T-cell (primary cell): ENCODE data around the gene RBL1. TPM values are rescaled to one million over a fixed set of nuclear protein-coding genes. Genes with fewer than 3 reads are reported as not detected.

ENCODE experiments used
- ATAC-seq, 4 experiments: fragments of 200-7000 bp in 3 of 4; fragments of 150-1000 bp in 1 of 4; cut with Tn5 transposase; replicated peaks in 1 of 4; 1 replicate in 3 of 4; 2 replicates in 1 of 4; pipeline ENCODE4 v1.10.0; 2021; ENCODE audit warnings: moderate library complexity in 3 of 4, mild to moderate bottlenecking in 2 of 4, moderate number of reproducible peaks in 1 of 4
- CTCF ChIA-PET, 2 donors: fragments of 300-600 bp; sonication (Branson Sonifier 250); formaldehyde crosslinking; loops; one replicate each; lab custom pipeline; 2022; ENCODE audit warnings: antibody characterized with exemption in 2 of 2; lab: Charles Lee
- POLR2A ChIA-PET, 2 donors: fragments of 300-600 bp; sonication (Branson Sonifier 250); formaldehyde crosslinking; loops; one replicate each; lab custom pipeline; 2022; ENCODE audit warnings: antibody characterized with exemption in 2 of 2; lab: Charles Lee
- DNase-seq, 35 experiments: peaks; one replicate each; pipeline versions ENCODE4 v3.0.0 to v3.0.0-alpha.2; 2013 to 2023
- H3K27ac ChIP-seq: one replicate; pipeline ENCODE4 v1.5.1; 2013; ENCODE audit warnings: low read length
- H3K27me3 ChIP-seq, 2 experiments: replicated peaks in 1 of 2; 1 replicate in 1 of 2; 2 replicates in 1 of 2; pipeline versions ENCODE4 v1.6.1 to v1.7.0; 2013; ENCODE audit warnings: low read length in 1 of 2, mixed read lengths in 1 of 2; ENCODE audit not compliant: control insufficient read depth in 2 of 2, insufficient read depth in 2 of 2; ENCODE audit errors: extremely low read depth in 1 of 2
- H3K36me3 ChIP-seq, 2 donors: 1 replicate in 1 of 2; 2 replicates in 1 of 2; pipeline versions ENCODE4 v1.6.1 to v1.7.0; 2013; ENCODE audit warnings: low read length in 1 of 2; ENCODE audit not compliant: control insufficient read depth in 2 of 2, insufficient read depth in 1 of 2; ENCODE audit errors: extremely low read depth in 1 of 2
- H3K4me1 ChIP-seq, 2 experiments: 1 replicate in 1 of 2; 2 replicates in 1 of 2; pipeline versions ENCODE4 v1.6.1 to v1.7.0; 2013; ENCODE audit warnings: low read length in 2 of 2, mixed read lengths in 1 of 2; ENCODE audit not compliant: insufficient read depth in 2 of 2, control insufficient read depth in 1 of 2; ENCODE audit errors: extremely low read depth in 1 of 2
- H3K4me3 ChIP-seq, 2 donors: 1 replicate in 1 of 2; 2 replicates in 1 of 2; pipeline versions ENCODE4 v1.5.1 to v1.7.0; 2013; ENCODE audit warnings: mild to moderate bottlenecking in 2 of 2, low read length in 1 of 2, moderate library complexity in 1 of 2; ENCODE audit not compliant: control insufficient read depth in 1 of 2; ENCODE audit errors: extremely low read depth in 1 of 2
- H3K9me3 ChIP-seq: 2 replicates; pipeline ENCODE4 v1.7.0; 2013
- H3K27ac Mint-ChIP-seq, 2 donors: one replicate each; pipeline ENCODE4 v1.8.0; 2020 to 2021; ENCODE audit warnings: mild to moderate bottlenecking in 2 of 2, mixed read lengths in 2 of 2
- H3K27me3 Mint-ChIP-seq, 2 donors: one replicate each; pipeline ENCODE4 v1.8.0; 2021 to 2022; ENCODE audit warnings: mixed read lengths in 2 of 2
- H3K36me3 Mint-ChIP-seq: one replicate; pipeline ENCODE4 v1.8.0; 2021; ENCODE audit warnings: mixed read lengths
- H3K4me1 Mint-ChIP-seq, 3 donors: one replicate each; pipeline ENCODE4 v1.8.0; 2020 to 2022; ENCODE audit warnings: mixed read lengths in 3 of 3, mild to moderate bottlenecking in 1 of 3
- H3K4me3 Mint-ChIP-seq, 3 donors: one replicate each; pipeline ENCODE4 v1.8.0; 2020 to 2022; ENCODE audit warnings: mild to moderate bottlenecking in 3 of 3, mixed read lengths in 3 of 3, moderate library complexity in 3 of 3
- H3K9me3 Mint-ChIP-seq, 3 donors: one replicate each; pipeline ENCODE4 v1.8.0; 2020 to 2022; ENCODE audit warnings: mixed read lengths in 3 of 3
- WGBS: methylation state at CpG from one replicate; pipeline ENCODE4 v1.1.5; 2013; ENCODE audit warnings: missing lambda C conversion rate; ENCODE audit not compliant: insufficient coverage; 5-methylcytosine and 5-hydroxymethylcytosine counted together
- total RNA-seq, 35 experiments: library from RNA in 6 of 35; stranded (reverse) in 6 of 35; fragments of 120-200 nt in 1 of 35; gene quantifications; one replicate each; pipeline versions ENCODE4 v1.2.1 to v1.2.4 and lab custom pipeline; 2013 to 2026

RBL1 gene
- total RNA-seq, 5 donors from 2014 or later (not counting 1 experiment from before 2014, with no cell fraction given), result 24.3 to 29.7 (median 28.2) TPM

GRCh38 chr20:37114012-37114411, 18.2 kb upstream of the RBL1 start:
- H3K9me3 Mint-ChIP-seq, result no peaks in the 10 kb centered on the region
- POLR2A ChIA-PET, result no interaction called here
- no peaks in the 10 kb centered on the region for H3K4me1 Mint-ChIP-seq
- ATAC-seq (no peak), DNase-seq (no peak)
- no peaks in the 10 kb centered on the region for H3K27me3 Mint-ChIP-seq
- no peak overlapping the region for H3K4me3 Mint-ChIP-seq
- WGBS, result 97% methylated on average over 7 of the region's 8 CpGs
- no peaks in the 10 kb centered on the region for H3K9me3 ChIP-seq
- no peaks in the 10 kb centered on the region for H3K36me3 Mint-ChIP-seq
- H3K27ac Mint-ChIP-seq, result no peak overlapping the region
- H3K4me3 ChIP-seq, result no peak overlapping the region
- H3K36me3 ChIP-seq, result no peaks in the 10 kb centered on the region
- H3K27ac ChIP-seq, result no peak overlapping the region
- peaks cover 0 to 3% of the 10 kb centered on the region in 2 experiments for H3K27me3 ChIP-seq
- CTCF ChIA-PET, result no interaction called here
- no peaks in the 10 kb centered on the region for H3K4me1 ChIP-seq

DNA sequence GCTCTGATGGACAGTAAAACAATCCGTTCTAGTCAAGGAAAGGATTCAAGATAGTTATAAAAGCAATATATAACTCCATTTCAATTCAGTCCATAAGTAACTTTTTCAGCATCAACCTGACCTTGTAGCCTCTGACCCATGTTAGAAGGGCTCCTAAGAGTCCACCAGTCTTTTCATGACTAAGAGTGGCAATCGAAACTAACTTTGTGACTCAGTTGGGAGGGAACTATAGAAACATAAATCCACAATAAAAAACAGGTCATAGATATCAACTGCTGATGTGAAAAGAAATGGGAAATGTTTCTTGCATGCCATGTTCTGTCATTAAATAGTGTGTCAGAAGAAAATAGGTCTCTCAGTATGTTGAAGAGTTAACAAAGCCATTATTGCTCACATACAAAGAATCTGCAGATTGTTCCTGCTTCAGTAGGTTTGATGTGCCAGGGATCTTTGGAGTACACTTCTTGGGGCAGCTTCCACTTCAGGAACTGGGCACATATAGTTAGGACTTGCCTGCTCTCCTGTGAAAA, 16.2 kb upstream of the RBL1 start:
- Histone ChIP-seq H3K4me3 (no peak overlapping the region), H3K36me3 (no peaks in the 10 kb centered on the region), H3K4me1 (no peaks in the 10 kb centered on the region), H3K27ac (no peak overlapping the region), H3K27me3 (peaks cover 0 to 2% of the 10 kb centered on the region in 2 experiments), H3K9me3 (no peaks in the 10 kb centered on the region)
- ChIA-PET CTCF (no interaction called here), POLR2A (no interaction called here)
- no peaks in the 10 kb centered on the region for H3K4me1 Mint-ChIP-seq
- no peaks in the 10 kb centered on the region for H3K27me3 Mint-ChIP-seq
- H3K4me3 Mint-ChIP-seq, result no peak overlapping the region
- H3K27ac Mint-ChIP-seq, result no peak overlapping the region
- ATAC-seq (no peak), DNase-seq (no peak)
- no peaks in the 10 kb centered on the region for H3K9me3 Mint-ChIP-seq
- WGBS, result no CpG with 5 or more reads among the region's 2 CpGs
- H3K36me3 Mint-ChIP-seq, result no peaks in the 10 kb centered on the region

- Mint-ChIP-seq H3K27ac (no peak overlapping the region), H3K9me3 (no peaks in the 10 kb centered on the region), H3K4me3 (no peak overlapping the region), H3K36me3 (no peaks in the 10 kb centered on the region), H3K27me3 (no peaks in the 10 kb centered on the region), H3K4me1 (no peaks in the 10 kb centered on the region)
- Histone ChIP-seq H3K4me3 (no peak overlapping the region), H3K27me3 (no peaks in the 10 kb centered on the region), H3K9me3 (no peaks in the 10 kb centered on the region), H3K4me1 (no peaks in the 10 kb centered on the region), H3K36me3 (no peaks in the 10 kb centered on the region), H3K27ac (no peak overlapping the region)
- DNase-seq (no peak), ATAC-seq (no peak)
- WGBS, result 90% methylated on average over 2 of the region's 4 CpGs
- POLR2A ChIA-PET, result no interaction called here
- CTCF ChIA-PET, result interaction anchor here in 1 of 2 donors (0.7 kb wide), 1 partner anchor 60 kb away, joined by 7 read pairs; no protein-coding TSS in a partner anchor
Observed at GRCh38 chr20:37108676-37109075, 12.9 kb upstream of the RBL1 start.

- Mint-ChIP-seq H3K4me1 (no peaks in the 10 kb centered on the region), H3K36me3 (no peaks in the 10 kb centered on the region), H3K27me3 (no peaks in the 10 kb centered on the region), H3K4me3 (no peak overlapping the region), H3K27ac (no peak overlapping the region), H3K9me3 (no peaks in the 10 kb centered on the region)
- 95% methylated on average over 4 of the region's 6 CpGs for WGBS
- no peaks in the 10 kb centered on the region for H3K36me3 ChIP-seq
- no peaks in the 10 kb centered on the region for H3K4me1 ChIP-seq
- no peak for ATAC-seq
- H3K27ac ChIP-seq, result no peak overlapping the region
- no peak overlapping the region for H3K4me3 ChIP-seq
- no peak for DNase-seq
- CTCF ChIA-PET, result no interaction called here
- POLR2A ChIA-PET, result interaction anchor here in 1 of 2 donors (0.7 kb wide), 1 partner anchor 361 kb away, joined by 3 read pairs; no protein-coding TSS in a partner anchor
- no peaks in the 10 kb centered on the region for H3K9me3 ChIP-seq
- no peaks in the 10 kb centered on the region for H3K27me3 ChIP-seq
Observed at GRCh38 chr20:37102571-37102970, 6.8 kb upstream of the RBL1 start.

GRCh38 chr20:37096415-37097041, 731 bp upstream of the RBL1 start:
- no peak for DNase-seq
- H3K4me3 ChIP-seq, result peak overlapping the region; percentile 72 to 84
- peaks cover 26 to 38% (median 33%) of the 10 kb centered on the region in 3 donors for H3K4me1 Mint-ChIP-seq
- POLR2A ChIA-PET, result interaction anchor here in 1 of 2 donors (0.6 kb wide), 1 partner anchor 493 kb away, joined by 3 read pairs; no protein-coding TSS in a partner anchor
- 62% methylated on average over 7 of the region's 11 CpGs for WGBS
- ATAC-seq, result no peak
- peaks cover 0 to 4% of the 10 kb centered on the region in 2 donors for H3K36me3 ChIP-seq
- H3K4me3 Mint-ChIP-seq, result peak overlapping the region; percentile 95 to 99 (median 99)
- H3K27ac ChIP-seq, result peak overlapping the region; percentile 84
- H3K27ac Mint-ChIP-seq, result peak overlapping the region; percentile 99 to 100
- no peaks in the 10 kb centered on the region for H3K9me3 ChIP-seq
- H3K36me3 Mint-ChIP-seq, result peaks cover 9% of the 10 kb centered on the region
- CTCF ChIA-PET, result interaction anchor here in 1 of 2 donors (1.2 to 4.2 kb wide), 3 partner anchors 19 to 87 kb away, joined by 5 to 31 read pairs (median 7); partner anchors contain the start of genes MROH8 and RPN2
- peaks cover 3 to 30% of the 10 kb centered on the region in 2 experiments for H3K4me1 ChIP-seq
- H3K27me3 Mint-ChIP-seq, result no peaks in the 10 kb centered on the region
- no peaks in the 10 kb centered on the region for H3K9me3 Mint-ChIP-seq
- no peaks in the 10 kb centered on the region for H3K27me3 ChIP-seq

DNA sequence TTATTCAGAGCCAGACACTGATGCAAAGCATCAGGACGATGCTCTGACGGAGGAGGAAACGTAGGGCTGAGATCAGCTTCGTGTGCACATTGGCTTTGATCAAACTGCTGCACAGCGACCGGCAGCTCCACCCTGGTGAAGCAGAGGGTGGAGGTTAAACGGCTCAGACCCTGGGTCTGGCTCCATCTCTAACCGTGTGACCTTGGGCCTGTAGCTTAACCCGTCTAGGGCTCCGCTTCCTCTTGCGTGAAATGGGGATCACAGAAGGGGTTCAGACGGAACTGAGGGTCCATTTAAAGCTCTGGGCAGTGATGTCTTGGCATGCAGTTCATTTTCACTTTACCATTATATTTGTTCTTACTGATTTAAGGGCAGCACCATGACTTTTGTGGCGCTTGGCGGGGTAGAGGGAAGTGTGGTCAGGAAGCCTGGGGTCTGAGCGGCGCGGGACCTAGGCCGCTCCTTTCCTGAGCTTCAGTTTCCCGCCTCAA, 644 bp downstream of the RBL1 start:
- DNase-seq (peak in 34 of 35 experiments; percentile 32 to 76 (median 55)), ATAC-seq (peak; percentile 61 to 74 (median 63))
- Mint-ChIP-seq H3K4me1 (peaks cover 30 to 43% (median 40%) of the 10 kb centered on the region in 3 donors), H3K9me3 (no peaks in the 10 kb centered on the region), H3K27me3 (no peaks in the 10 kb centered on the region), H3K27ac (peak overlapping the region; percentile 93 to 94), H3K36me3 (peaks cover 13% of the 10 kb centered on the region), H3K4me3 (peak overlapping the region; percentile 95 to 99 (median 99))
- Histone ChIP-seq H3K4me3 (peak overlapping the region; percentile 72 to 84), H3K27ac (peak overlapping the region; percentile 84), H3K27me3 (no peaks in the 10 kb centered on the region), H3K9me3 (no peaks in the 10 kb centered on the region), H3K4me1 (peaks cover 3 to 30% of the 10 kb centered on the region in 2 experiments), H3K36me3 (peaks cover 4 to 5% of the 10 kb centered on the region in 2 donors)
- 0% methylated on average over 10 of the region's 19 CpGs for WGBS
- CTCF ChIA-PET, result interaction anchor here (0.6 to 4.2 kb wide), 10 partner anchors 9 to 1141 kb away, joined by 3 to 31 read pairs (median 4); partner anchors contain the start of genes MROH8 (in 1 of the 2), RPN2 (in 1 of the 2) and SCAND1 (in 1 of the 2)
- POLR2A ChIA-PET, result interaction anchor here (0.6 to 0.8 kb wide), 5 partner anchors 18 to 362 kb away, joined by 3 to 11 read pairs (median 5); no protein-coding TSS in a partner anchor
